ENCODE measurements around the gene VASH2. TPM values are rescaled to one million over a fixed set of nuclear protein-coding genes. Genes with fewer than 3 reads are reported as not detected.
"Not testable (repeated sequence)": the region's sequence is repeated elsewhere in the genome, so short reads cannot be mapped to it uniquely, and the experiment has no call there.

VASH2 gene
- total RNA-seq, 2 experiments from 2014 or later = 0.21 to 0.22 TPM

DNA sequence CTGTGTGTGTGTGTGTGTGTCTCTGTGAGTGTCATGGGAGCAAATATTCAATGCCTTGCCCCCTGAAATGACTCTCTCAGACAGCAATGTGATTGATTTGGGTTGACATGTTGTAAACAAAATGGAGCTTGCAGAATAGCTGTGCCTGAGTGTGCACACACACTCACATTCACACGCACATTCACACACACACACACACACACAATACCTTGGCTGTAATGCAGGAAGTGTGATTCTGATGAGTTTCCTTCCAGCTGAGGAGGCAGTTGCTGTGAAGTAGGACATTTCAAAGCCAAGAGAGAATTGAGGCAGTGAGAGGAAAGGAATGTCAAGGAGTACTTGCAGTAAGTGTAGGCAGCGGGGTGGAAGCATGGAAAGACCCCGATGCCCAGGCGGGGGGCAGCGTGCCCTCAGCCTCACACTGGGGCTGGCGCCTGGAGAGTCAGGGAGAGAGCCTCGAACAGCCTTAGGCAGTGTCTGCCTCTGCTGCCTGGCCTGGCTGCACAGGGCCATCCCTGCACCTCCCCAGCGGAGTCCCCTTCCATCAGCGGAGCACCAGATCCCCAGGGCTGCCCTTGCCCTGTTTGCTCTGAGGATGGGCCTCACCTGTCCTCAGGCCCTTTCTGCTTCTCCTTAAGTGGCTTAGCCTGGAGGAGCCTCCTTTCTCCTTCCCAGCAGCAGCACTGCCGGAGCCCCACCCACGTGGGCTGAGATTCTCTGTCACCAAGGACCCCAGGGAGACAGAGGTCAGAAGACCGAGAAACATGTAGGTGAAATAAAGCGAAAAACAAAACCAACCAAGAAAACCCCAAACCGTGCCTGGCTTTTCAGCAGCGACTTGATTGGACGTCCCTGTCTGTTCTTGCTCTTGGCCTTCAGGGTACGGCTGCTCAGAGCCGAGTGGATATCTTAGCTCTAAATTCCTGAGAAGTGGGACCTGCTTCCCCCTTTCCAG lies 9.2 kb downstream of the VASH2 start:
- Mint-ChIP-seq H3K27me3 (peaks cover 16% of the 10 kb centered on the region), H3K4me3 (no peak overlapping the region), H3K9me3 (no peaks in the 10 kb centered on the region), H3K27ac (no peak overlapping the region), H3K4me1 (no peaks in the 10 kb centered on the region), H3K36me3 (no peaks in the 10 kb centered on the region)
- DNase-seq = no peak

DNA sequence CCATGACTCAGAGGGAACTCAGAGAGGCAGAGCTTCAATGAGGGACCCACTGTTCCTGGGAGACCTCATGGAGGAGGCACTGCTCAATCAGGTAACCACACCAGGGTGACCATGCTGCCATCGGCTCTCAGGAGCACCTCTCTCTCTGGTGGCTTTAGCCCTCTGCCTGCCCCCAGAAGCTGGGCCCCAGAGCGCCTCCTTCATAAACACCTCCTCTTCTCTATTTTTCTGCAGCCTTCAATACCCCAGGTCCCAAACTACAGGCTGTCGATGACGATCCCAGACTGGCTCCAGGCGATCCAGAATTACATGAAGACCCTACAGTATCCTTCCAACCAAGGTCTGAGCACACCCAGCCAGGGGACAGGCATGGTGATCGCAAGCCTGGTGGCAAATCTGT lies 10.6 kb downstream of the VASH2 start:
- Mint-ChIP-seq H3K4me1 (no peaks in the 10 kb centered on the region), H3K9me3 (no peaks in the 10 kb centered on the region), H3K27me3 (peaks cover 19% of the 10 kb centered on the region), H3K27ac (no peak overlapping the region), H3K4me3 (no peak overlapping the region), H3K36me3 (no peaks in the 10 kb centered on the region)
- no peak for DNase-seq

DNA sequence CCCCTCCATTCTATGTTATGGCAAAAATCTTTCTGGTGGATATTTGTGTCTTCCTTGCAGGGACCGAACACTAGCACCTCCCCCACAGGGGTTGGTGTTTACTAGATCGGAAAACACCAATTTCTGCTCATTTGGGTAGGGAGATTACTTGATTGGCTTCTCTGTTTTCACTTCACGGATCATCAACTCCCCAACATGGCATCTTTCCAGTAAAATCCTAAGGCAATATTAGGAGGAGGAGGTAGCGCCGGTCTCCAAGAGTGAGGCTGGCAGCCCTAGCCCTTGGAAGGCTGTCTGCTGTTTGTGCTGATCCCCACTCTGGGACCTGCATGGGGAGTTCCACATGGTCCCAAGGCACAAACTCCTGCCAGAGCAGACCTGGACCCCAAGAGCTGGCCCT lies 12.2 kb downstream of the VASH2 start:
- Mint-ChIP-seq H3K27ac (no peak overlapping the region), H3K27me3 (peaks cover 12% of the 10 kb centered on the region), H3K36me3 (no peaks in the 10 kb centered on the region), H3K9me3 (no peaks in the 10 kb centered on the region), H3K4me1 (no peaks in the 10 kb centered on the region), H3K4me3 (no peak overlapping the region)
- no peak for DNase-seq

- no peak overlapping the region for H3K4me3 Mint-ChIP-seq
- peaks cover 5% of the 10 kb centered on the region for H3K4me1 Mint-ChIP-seq
- no peak for DNase-seq
- H3K27ac Mint-ChIP-seq = no peak overlapping the region
- H3K9me3 Mint-ChIP-seq = no peaks in the 10 kb centered on the region
- H3K27me3 Mint-ChIP-seq = peaks cover 23% of the 10 kb centered on the region
- H3K36me3 Mint-ChIP-seq = no peaks in the 10 kb centered on the region
These were observed 13.8 kb downstream of the VASH2 start for GRCh38 chr1:212964102-212964501.

DNA sequence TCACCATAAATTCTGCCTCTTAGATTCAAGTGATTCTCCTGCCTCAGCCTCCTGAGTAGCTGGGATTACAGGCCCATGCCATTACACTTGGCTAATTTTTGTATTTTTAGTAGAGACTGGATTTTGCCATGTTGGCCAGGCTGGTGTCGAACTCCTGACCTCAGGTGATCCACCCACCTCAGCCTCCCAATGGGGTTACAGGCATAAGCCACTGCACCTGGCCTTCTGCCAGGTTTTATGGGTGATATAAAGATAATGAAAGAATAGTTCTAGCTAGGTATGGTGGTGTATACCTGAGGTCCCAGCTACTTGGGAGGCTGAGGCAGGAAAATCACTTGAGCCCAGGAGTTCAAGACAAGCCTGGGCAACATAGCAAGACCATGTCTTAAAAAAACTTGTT lies 14.7 kb downstream of the VASH2 start:
- H3K9me3 Mint-ChIP-seq, H3K4me1 Mint-ChIP-seq, H3K27ac Mint-ChIP-seq, H3K4me3 Mint-ChIP-seq, DNase-seq, H3K36me3 Mint-ChIP-seq: not testable (repeated sequence)
- peaks cover 27% of the 10 kb centered on the region for H3K27me3 Mint-ChIP-seq

DNA sequence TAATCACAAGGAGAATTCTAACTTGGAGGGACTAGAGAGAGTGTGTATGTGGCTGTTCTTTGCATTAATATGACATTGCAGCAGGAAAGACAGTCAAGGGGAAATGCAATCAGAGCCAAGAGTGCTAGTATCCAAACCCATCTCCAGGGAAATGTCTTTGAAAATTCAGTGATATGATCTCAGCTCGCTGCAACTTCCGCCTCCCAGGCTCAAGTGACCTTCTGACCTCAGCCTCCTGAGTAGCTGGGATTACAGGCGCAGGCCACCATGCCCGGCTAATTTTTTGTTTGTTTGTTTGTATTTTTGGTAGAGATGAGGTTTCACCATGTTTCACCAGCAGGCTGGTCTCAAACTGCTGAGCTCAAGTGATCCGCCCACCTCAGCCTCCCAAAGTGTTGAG lies 16.3 kb downstream of the VASH2 start:
- Mint-ChIP-seq H3K27me3 (peaks cover 27% of the 10 kb centered on the region), H3K27ac (no peak overlapping the region), H3K36me3 (no peaks in the 10 kb centered on the region), H3K4me1 (peaks cover 5% of the 10 kb centered on the region), H3K4me3 (no peak overlapping the region), H3K9me3 (no peaks in the 10 kb centered on the region)
- no peak for DNase-seq

GRCh38 chr1:212967801-212968200 lies 17.5 kb downstream of the VASH2 start:
- no peak overlapping the region for H3K27ac Mint-ChIP-seq
- H3K36me3 Mint-ChIP-seq = no peaks in the 10 kb centered on the region
- DNase-seq = no peak
- no peak overlapping the region for H3K4me3 Mint-ChIP-seq
- H3K4me1 Mint-ChIP-seq = peaks cover 5% of the 10 kb centered on the region
- no peaks in the 10 kb centered on the region for H3K9me3 Mint-ChIP-seq
- peaks cover 27% of the 10 kb centered on the region for H3K27me3 Mint-ChIP-seq

DNA sequence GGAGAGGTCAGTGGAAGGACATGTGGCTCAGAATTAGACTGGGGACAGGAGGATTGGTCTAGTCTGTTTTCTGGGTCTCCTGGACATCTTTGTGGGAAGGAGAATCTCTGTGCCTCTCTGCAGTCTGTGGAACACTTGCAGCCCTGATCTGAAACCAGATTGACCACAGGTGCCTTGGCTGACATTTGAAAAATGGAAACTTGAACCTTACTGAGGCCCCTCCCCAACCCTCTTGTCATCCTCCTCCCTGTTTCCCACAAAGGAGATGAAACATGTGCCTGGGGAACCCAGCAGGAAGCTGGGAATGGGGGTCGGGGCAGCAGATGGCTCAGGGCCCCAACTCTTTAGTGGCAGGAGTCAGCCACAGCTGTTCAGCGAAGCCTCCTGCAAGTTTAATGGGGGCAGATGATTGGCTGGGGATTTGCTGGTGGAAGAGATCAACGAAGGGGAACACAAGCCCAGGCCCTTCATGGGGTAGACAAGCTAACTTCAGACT lies 18.1 kb downstream of the VASH2 start:
- Mint-ChIP-seq H3K36me3 (no peaks in the 10 kb centered on the region), H3K9me3 (no peaks in the 10 kb centered on the region), H3K4me3 (no peak overlapping the region), H3K27me3 (peaks cover 27% of the 10 kb centered on the region), H3K4me1 (peaks cover 5% of the 10 kb centered on the region), H3K27ac (no peak overlapping the region)
- DNase-seq = no peak

DNA sequence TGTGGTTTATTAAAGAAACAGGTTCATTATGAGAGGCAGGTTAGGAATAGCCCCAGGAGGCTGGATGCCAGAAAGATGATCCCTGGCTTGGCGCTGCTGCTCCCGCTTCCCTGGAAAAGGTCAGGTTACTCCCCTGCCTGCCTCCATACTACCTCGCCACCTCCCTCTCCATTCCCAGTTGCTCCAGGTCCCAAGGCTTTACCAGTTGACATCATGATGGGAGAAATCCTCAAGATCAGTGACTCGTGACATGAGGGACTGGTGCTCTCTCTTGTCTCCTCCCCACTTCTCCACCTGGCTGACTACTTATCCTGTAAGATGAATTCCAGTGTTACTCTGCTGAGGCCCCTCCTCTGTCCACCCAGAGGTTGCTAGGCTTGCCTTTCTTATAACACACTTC lies 19.7 kb downstream of the VASH2 start:
- Mint-ChIP-seq H3K27ac (no peak overlapping the region), H3K4me3 (no peak overlapping the region), H3K36me3 (no peaks in the 10 kb centered on the region), H3K4me1 (peaks cover 5% of the 10 kb centered on the region), H3K27me3 (peaks cover 22% of the 10 kb centered on the region), H3K9me3 (no peaks in the 10 kb centered on the region)
- DNase-seq = no peak

GRCh38 chr1:212971312-212971711 lies 21.0 kb downstream of the VASH2 start:
- Mint-ChIP-seq H3K27ac (no peak overlapping the region), H3K4me3 (no peak overlapping the region), H3K36me3 (no peaks in the 10 kb centered on the region), H3K27me3 (peaks cover 19% of the 10 kb centered on the region), H3K9me3 (no peaks in the 10 kb centered on the region), H3K4me1 (peaks cover 5% of the 10 kb centered on the region)
- DNase-seq = no peak

DNA sequence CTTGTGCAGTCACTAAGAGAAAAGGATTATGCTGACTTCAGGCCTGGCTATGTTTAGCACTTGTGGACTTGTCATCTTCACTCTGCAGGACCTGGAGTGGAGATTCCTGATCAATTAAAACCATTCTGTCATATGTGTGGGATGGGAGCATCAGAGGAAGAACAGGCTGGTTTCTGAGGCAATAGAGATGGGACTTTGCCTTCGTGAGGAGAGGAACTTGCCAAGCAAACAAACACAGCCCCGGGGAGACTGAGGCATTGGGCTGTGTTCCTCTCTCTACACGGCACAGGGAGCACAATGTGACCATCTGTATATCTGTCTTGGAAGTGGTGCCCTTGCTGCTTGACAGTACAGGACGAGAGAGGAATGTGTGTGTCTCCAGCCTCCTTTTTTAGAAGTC lies 23.1 kb downstream of the VASH2 start:
- no peak for DNase-seq
- peaks cover 8% of the 10 kb centered on the region for H3K27me3 Mint-ChIP-seq
- no peaks in the 10 kb centered on the region for H3K36me3 Mint-ChIP-seq
- H3K4me1 Mint-ChIP-seq = no peaks in the 10 kb centered on the region
- H3K27ac Mint-ChIP-seq = no peak overlapping the region
- no peak overlapping the region for H3K4me3 Mint-ChIP-seq
- H3K9me3 Mint-ChIP-seq = no peaks in the 10 kb centered on the region

DNA sequence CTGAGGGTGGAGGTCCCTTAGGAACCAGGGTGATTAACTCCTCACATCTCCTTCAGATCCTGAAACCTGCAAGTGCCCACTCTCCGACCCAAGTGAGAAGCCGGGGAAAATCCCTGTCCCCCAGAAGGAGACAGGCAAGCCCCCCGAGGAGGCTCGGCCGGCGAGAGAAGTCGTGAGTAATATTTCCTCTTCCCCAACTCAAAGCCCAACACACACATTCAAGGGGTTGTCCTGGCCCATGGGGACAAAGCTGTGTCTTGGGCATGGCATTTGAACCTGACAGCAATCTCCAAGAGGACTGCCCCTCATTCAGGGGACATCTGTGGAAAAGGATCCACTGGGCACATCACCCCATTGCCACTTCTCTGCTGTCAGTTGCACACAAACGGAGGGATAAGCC lies 23.6 kb downstream of the VASH2 start:
- Mint-ChIP-seq H3K4me1 (no peaks in the 10 kb centered on the region), H3K36me3 (no peaks in the 10 kb centered on the region), H3K9me3 (no peaks in the 10 kb centered on the region), H3K4me3 (no peak overlapping the region), H3K27me3 (peaks cover 6% of the 10 kb centered on the region), H3K27ac (no peak overlapping the region)
- DNase-seq = no peak

DNA sequence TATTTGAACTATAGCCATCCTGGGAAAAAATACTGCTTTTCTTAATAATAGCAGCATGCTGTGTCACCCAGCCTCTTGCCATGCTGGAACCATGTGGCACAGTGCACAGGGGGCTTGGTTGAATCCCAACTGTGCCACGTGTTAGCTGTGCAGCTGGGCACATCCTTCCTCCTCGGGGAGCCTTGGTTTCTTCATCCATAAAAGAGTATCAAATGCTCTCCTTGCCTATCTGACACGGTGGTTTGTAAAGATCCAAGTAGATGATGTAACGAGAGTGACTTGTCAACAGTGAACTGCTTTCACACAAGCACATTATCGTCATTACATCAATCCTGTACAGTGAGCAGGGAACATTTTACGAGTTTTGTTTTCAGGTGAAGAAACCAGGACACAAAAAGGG lies 24.4 kb downstream of the VASH2 start:
- Mint-ChIP-seq H3K27me3 (peaks cover under 1% of the 10 kb centered on the region), H3K9me3 (no peaks in the 10 kb centered on the region), H3K4me1 (peaks cover 2% of the 10 kb centered on the region), H3K27ac (no peak overlapping the region), H3K4me3 (no peak overlapping the region), H3K36me3 (no peaks in the 10 kb centered on the region)
- no peak for DNase-seq

- H3K36me3 Mint-ChIP-seq = no peaks in the 10 kb centered on the region
- H3K27me3 Mint-ChIP-seq = no peaks in the 10 kb centered on the region
- H3K4me1 Mint-ChIP-seq = peaks cover 3% of the 10 kb centered on the region
- H3K4me3 Mint-ChIP-seq = no peak overlapping the region
- H3K27ac Mint-ChIP-seq = no peak overlapping the region
- no peaks in the 10 kb centered on the region for H3K9me3 Mint-ChIP-seq
- DNase-seq = no peak
These were observed 25.0 kb downstream of the VASH2 start for GRCh38 chr1:212975111-212975918.

DNA sequence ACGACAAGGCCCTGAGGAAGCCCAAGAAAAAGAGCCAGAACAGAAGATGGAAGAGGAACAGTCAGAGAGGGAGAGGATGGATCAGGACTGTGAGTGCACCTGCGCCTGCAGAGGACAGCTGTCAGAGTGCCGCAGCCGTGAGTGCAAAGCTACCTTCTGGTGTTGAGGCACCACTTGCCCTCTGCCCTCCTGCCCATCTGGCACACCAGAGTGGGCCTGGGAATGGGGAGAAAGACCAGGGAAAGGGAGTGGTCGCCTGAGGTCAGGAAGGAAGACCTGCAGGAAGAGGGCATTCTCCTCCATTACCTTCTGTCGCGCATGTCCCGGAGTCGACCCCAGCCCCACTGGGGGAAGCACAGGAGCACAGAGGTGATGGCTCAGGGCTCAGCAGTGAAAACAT lies 26.2 kb downstream of the VASH2 start:
- Mint-ChIP-seq H3K9me3 (no peaks in the 10 kb centered on the region), H3K27ac (no peak overlapping the region), H3K4me1 (peaks cover 3% of the 10 kb centered on the region), H3K4me3 (no peak overlapping the region), H3K36me3 (no peaks in the 10 kb centered on the region), H3K27me3 (no peaks in the 10 kb centered on the region)
- DNase-seq = no peak
